Measurements from ENCODE around the gene APEH.

The APEH gene

DNA sequence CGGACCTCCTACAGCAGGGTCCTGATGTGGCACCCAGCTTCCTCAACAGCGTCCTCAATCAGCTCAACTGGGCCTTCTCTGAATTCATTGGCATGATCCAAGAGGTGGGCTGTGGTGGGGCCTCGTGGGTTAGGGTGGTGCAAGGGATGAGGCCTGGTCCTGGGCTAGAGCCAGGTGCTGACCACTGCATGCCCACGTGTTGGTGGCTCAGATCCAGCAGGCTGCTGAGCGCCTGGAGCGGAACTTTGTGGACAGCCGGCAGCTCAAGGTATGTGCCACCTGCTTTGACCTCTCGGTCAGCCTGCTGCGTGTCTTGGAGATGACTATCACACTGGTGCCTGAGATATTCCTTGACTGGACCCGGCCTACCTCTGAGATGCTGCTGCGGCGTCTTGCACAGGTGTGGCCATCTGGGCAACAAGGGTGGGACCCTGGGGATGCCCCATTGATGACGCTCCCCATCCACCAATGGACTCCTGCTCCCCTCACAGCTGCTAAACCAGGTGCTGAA is 41.5 kb downstream of the APEH start:
- no peaks in the 10 kb centered on the region for H3K36me3 ChIP-seq (ENCODE audit: low read length)
- H3K9me2 ChIP-seq (replicated peaks; ENCODE audit: insufficient read depth, low read length): no peaks in the 10 kb centered on the region
- H3K79me2 ChIP-seq (ENCODE audit: insufficient read depth, low read length): no peaks in the 10 kb centered on the region
- H3K9ac ChIP-seq (ENCODE audit: low read length): no peak overlapping the region
- H3K4me3 ChIP-seq (ENCODE audit: insufficient read depth, low read length, poor library complexity, severe bottlenecking): no peak overlapping the region
- H2AFZ ChIP-seq (ENCODE audit: low read depth, low read length, severe bottlenecking): no peak overlapping the region
- no peak overlapping the region for H3K4me2 ChIP-seq (ENCODE audit: low read depth, low read length, poor library complexity, severe bottlenecking)
- 0 out of 2 replicates have a peak, but pooled peaks cover 4% of the 10 kb centered on the region for H3F3A ChIP-seq (ENCODE audit: insufficient read depth)
- no peaks in the 10 kb centered on the region for H3K27me3 ChIP-seq (ENCODE audit: low read length)
- no peak overlapping the region for H3K27ac ChIP-seq (ENCODE audit: low read depth, low read length)
- H3K9me3 ChIP-seq (ENCODE audit: insufficient read depth, low read length): no peaks in the 10 kb centered on the region
- no peak for TF ChIP-seq EZH2phosphoT487 (conservative IDR thresholded peaks at IDR 0.05; ENCODE audit: low read length)
- TF ChIP-seq, protein P1, sequence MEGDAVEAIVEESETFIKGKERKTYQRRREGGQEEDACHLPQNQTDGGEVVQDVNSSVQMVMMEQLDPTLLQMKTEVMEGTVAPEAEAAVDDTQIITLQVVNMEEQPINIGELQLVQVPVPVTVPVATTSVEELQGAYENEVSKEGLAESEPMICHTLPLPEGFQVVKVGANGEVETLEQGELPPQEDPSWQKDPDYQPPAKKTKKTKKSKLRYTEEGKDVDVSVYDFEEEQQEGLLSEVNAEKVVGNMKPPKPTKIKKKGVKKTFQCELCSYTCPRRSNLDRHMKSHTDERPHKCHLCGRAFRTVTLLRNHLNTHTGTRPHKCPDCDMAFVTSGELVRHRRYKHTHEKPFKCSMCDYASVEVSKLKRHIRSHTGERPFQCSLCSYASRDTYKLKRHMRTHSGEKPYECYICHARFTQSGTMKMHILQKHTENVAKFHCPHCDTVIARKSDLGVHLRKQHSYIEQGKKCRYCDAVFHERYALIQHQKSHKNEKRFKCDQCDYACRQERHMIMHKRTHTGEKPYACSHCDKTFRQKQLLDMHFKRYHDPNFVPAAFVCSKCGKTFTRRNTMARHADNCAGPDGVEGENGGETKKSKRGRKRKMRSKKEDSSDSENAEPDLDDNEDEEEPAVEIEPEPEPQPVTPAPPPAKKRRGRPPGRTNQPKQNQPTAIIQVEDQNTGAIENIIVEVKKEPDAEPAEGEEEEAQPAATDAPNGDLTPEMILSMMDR (IDR thresholded peaks at IDR 0.05; ENCODE audit: insufficient read depth, low read length, poor library complexity, severe bottlenecking): no peak
- no peaks in the 10 kb centered on the region for H4K20me1 ChIP-seq (ENCODE audit: low read depth, low read length)

DNA sequence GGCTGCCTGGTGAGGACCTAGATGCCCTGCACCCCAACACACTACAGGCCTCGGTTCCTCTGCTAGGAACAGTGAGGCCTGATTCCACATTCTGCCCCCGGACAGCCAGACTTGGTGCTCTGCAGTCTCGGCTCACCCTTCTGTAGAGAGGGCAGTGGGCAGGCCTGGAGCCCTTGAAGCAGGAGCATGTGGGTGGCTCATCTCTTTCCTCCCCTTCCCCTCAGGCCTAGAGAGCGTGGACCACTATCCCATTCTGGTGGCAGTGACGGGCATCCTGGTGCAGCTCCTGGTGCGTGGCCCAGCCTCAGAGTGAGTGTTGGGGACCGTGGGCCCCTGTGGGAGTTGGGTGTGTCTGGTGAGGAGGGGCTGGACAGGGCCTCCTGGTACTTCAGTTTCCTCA is 42.0 kb downstream of the APEH start:
- peaks cover 6% of the 10 kb centered on the region; the same call in 1 of the 2 replicates for H3F3A ChIP-seq (ENCODE audit: insufficient read depth)
- no peaks in the 10 kb centered on the region for H4K20me1 ChIP-seq (ENCODE audit: low read depth, low read length)
- H3K27ac ChIP-seq (ENCODE audit: low read depth, low read length): no peak overlapping the region
- H3K9me3 ChIP-seq (ENCODE audit: insufficient read depth, low read length): no peaks in the 10 kb centered on the region
- no peaks in the 10 kb centered on the region for H3K9me2 ChIP-seq (replicated peaks; ENCODE audit: insufficient read depth, low read length)
- no peak overlapping the region for H2AFZ ChIP-seq (ENCODE audit: low read depth, low read length, severe bottlenecking)
- H3K4me3 ChIP-seq (ENCODE audit: insufficient read depth, low read length, poor library complexity, severe bottlenecking): no peak overlapping the region
- H3K9ac ChIP-seq (ENCODE audit: low read length): no peak overlapping the region
- H3K36me3 ChIP-seq (ENCODE audit: low read length): no peaks in the 10 kb centered on the region
- H3K79me2 ChIP-seq (ENCODE audit: insufficient read depth, low read length): no peaks in the 10 kb centered on the region
- no peak overlapping the region for H3K4me2 ChIP-seq (ENCODE audit: low read depth, low read length, poor library complexity, severe bottlenecking)
- no peaks in the 10 kb centered on the region for H3K27me3 ChIP-seq (ENCODE audit: low read length)
- no peak for TF ChIP-seq EZH2phosphoT487 (conservative IDR thresholded peaks at IDR 0.05; ENCODE audit: low read length)
- TF ChIP-seq, protein P1 (IDR thresholded peaks at IDR 0.05; ENCODE audit: insufficient read depth, low read length, poor library complexity, severe bottlenecking): no peak

DNA sequence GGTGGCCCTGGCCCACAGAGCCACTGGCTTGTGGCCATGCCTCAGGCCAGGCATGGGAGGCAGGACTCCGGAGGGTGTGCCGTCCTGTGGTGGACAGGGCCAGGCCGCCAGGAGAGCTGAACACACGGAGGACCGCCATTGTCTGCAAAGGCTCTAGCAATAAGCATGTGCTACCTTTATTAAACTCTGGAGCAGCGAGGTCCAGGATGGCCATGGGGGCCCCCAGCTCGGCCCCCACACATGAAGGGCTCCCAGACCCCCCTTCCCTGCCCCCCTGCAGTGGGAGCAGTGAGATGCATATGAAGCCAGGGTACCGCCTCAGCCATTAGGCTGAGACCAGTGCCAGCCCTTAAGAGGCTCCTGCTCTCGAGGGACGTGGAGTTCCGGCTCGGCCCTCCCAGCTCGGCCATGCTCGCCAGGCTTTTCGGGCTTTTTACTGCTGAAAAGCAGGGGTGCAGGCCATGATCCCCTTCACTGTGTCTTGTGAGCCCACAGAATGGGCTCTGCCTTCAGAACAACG is 42.6 kb downstream of the APEH start:
- H3K36me3 ChIP-seq (ENCODE audit: low read length): no peaks in the 10 kb centered on the region
- H3K9me2 ChIP-seq (replicated peaks; ENCODE audit: insufficient read depth, low read length): no peaks in the 10 kb centered on the region
- H2AFZ ChIP-seq (ENCODE audit: low read depth, low read length, severe bottlenecking): no peak overlapping the region
- H3F3A ChIP-seq (ENCODE audit: insufficient read depth): peaks cover 9% of the 10 kb centered on the region; the same call in 1 of the 2 replicates
- no peaks in the 10 kb centered on the region for H3K79me2 ChIP-seq (ENCODE audit: insufficient read depth, low read length)
- no peak overlapping the region for H3K27ac ChIP-seq (ENCODE audit: low read depth, low read length)
- no peaks in the 10 kb centered on the region for H4K20me1 ChIP-seq (ENCODE audit: low read depth, low read length)
- no peak overlapping the region for H3K4me3 ChIP-seq (ENCODE audit: insufficient read depth, low read length, poor library complexity, severe bottlenecking)
- no peaks in the 10 kb centered on the region for H3K27me3 ChIP-seq (ENCODE audit: low read length)
- H3K4me2 ChIP-seq (ENCODE audit: low read depth, low read length, poor library complexity, severe bottlenecking): no peak overlapping the region
- H3K9ac ChIP-seq (ENCODE audit: low read length): no peak overlapping the region
- H3K9me3 ChIP-seq (ENCODE audit: insufficient read depth, low read length): no peaks in the 10 kb centered on the region
- no peak for TF ChIP-seq EZH2phosphoT487 (conservative IDR thresholded peaks at IDR 0.05; ENCODE audit: low read length)
- TF ChIP-seq, protein P1 (IDR thresholded peaks at IDR 0.05; ENCODE audit: insufficient read depth, low read length, poor library complexity, severe bottlenecking): no peak
